ENCODE data around the gene VPS13C. TPM values are rescaled to one million over a fixed set of nuclear protein-coding genes. Genes with fewer than 3 reads are reported as not detected.

VPS13C gene
- total RNA-seq, 2 experiments from 2014 or later, result 69.7 to 73.2 TPM

DNA sequence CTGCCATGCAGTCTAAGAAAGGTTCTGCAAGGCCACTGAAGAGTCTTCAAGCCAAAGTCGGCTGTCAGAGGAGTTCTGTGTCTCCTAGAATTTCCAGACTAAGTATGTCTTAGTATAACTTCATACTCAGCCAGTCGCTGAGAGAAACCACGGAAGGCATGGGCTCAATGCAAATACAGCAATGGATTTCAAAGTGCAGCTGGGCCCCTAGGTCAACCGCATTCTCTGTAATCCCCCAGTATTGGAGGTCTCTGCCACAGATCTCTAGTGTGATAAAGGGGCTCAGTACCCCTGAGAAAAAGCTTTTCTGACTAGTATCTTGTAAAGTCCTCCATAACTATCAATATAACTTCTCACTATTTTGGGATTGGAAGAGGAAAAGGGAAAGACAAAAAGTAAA, 208.3 kb downstream of the VPS13C start:
- ATAC-seq (ENCODE audit: poor library complexity) (no peak), DNase-seq (no peak)
- Mint-ChIP-seq H3K36me3 (ENCODE audit: low read depth) (peaks cover 42% of the 10 kb centered on the region), H3K27me3 (no peaks in the 10 kb centered on the region), H3K27ac (no peak overlapping the region), H3K4me3 (no peak overlapping the region), H3K4me1 (ENCODE audit: low read depth) (no peaks in the 10 kb centered on the region), H3K9me3 (no peaks in the 10 kb centered on the region)
- Histone ChIP-seq H3K9me3 (ENCODE audit: control insufficient read depth in 1 of 2, insufficient read depth in 1 of 2, low read length in 2 of 2) (no peaks in the 10 kb centered on the region), H3K4me3 (ENCODE audit: low read length) (no peak overlapping the region), H3K4me1 (ENCODE audit: insufficient read depth, low read length) (no peaks in the 10 kb centered on the region), H3K36me3 (ENCODE audit: insufficient read depth, low read length) (peaks cover 11% of the 10 kb centered on the region), H3K27ac (ENCODE audit: low read depth in 1 of 2, low read length in 2 of 2) (no peak overlapping the region), H3K27me3 (ENCODE audit: control insufficient read depth in 1 of 2, insufficient read depth in 2 of 2, low read length in 2 of 2) (no peaks in the 10 kb centered on the region)
- POLR2A ChIA-PET, result no interaction called here
- CTCF ChIA-PET, result interaction anchor here (1.4 kb wide), 1 partner anchor 18 kb away, joined by 6 read pairs; no protein-coding TSS in a partner anchor
- TF ChIP-seq, protein P1, sequence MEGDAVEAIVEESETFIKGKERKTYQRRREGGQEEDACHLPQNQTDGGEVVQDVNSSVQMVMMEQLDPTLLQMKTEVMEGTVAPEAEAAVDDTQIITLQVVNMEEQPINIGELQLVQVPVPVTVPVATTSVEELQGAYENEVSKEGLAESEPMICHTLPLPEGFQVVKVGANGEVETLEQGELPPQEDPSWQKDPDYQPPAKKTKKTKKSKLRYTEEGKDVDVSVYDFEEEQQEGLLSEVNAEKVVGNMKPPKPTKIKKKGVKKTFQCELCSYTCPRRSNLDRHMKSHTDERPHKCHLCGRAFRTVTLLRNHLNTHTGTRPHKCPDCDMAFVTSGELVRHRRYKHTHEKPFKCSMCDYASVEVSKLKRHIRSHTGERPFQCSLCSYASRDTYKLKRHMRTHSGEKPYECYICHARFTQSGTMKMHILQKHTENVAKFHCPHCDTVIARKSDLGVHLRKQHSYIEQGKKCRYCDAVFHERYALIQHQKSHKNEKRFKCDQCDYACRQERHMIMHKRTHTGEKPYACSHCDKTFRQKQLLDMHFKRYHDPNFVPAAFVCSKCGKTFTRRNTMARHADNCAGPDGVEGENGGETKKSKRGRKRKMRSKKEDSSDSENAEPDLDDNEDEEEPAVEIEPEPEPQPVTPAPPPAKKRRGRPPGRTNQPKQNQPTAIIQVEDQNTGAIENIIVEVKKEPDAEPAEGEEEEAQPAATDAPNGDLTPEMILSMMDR (IDR thresholded peaks at IDR 0.05), result no peak
- intact Hi-C loops (cut with DNase I, micrococcal nuclease), result no loop called here

DNA sequence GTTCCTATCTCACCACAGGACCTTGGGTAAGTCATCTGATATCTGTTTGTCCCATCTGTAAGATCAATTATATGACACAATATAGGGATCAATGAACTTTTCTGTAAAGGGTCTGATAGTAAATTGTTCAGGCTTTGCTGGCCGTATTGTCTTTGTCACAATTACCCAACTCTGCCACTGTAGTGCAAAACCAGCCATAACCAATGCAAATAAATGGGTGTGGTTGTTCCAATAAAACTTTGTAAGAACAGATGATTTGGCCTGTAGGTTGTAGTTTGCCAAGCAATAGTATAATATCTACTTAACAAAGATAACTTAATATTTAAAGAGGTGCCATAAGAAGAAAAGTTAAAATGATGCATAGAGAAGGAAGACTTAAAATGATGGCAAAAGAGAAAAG, 210.8 kb downstream of the VPS13C start:
- Mint-ChIP-seq H3K4me3 (no peak overlapping the region), H3K4me1 (ENCODE audit: low read depth) (no peaks in the 10 kb centered on the region), H3K27ac (no peak overlapping the region), H3K9me3 (no peaks in the 10 kb centered on the region), H3K36me3 (ENCODE audit: low read depth) (peaks cover 26% of the 10 kb centered on the region), H3K27me3 (no peaks in the 10 kb centered on the region)
- Histone ChIP-seq H3K36me3 (ENCODE audit: insufficient read depth, low read length) (peaks cover 10% of the 10 kb centered on the region), H3K27ac (ENCODE audit: low read depth in 1 of 2, low read length in 2 of 2) (no peak overlapping the region), H3K4me3 (ENCODE audit: low read length) (no peak overlapping the region), H3K9me3 (ENCODE audit: control insufficient read depth in 1 of 2, insufficient read depth in 1 of 2, low read length in 2 of 2) (no peaks in the 10 kb centered on the region), H3K4me1 (ENCODE audit: insufficient read depth, low read length) (no peaks in the 10 kb centered on the region), H3K27me3 (ENCODE audit: control insufficient read depth in 1 of 2, insufficient read depth in 2 of 2, low read length in 2 of 2) (no peaks in the 10 kb centered on the region)
- DNase-seq, result no peak
- CTCF ChIA-PET, result interaction anchor here (1.4 kb wide), 1 partner anchor 14 kb away, joined by 3 read pairs; no protein-coding TSS in a partner anchor
- ATAC-seq (ENCODE audit: poor library complexity), result no peak
- POLR2A ChIA-PET, result no interaction called here
- TF ChIP-seq, protein P1 (IDR thresholded peaks at IDR 0.05), result no peak
- intact Hi-C loops (cut with DNase I, micrococcal nuclease), result loop anchor here in 1 of 2 experiments (10.0 kb wide), 1 partner anchor 55 kb away; no protein-coding TSS in a partner anchor

DNA sequence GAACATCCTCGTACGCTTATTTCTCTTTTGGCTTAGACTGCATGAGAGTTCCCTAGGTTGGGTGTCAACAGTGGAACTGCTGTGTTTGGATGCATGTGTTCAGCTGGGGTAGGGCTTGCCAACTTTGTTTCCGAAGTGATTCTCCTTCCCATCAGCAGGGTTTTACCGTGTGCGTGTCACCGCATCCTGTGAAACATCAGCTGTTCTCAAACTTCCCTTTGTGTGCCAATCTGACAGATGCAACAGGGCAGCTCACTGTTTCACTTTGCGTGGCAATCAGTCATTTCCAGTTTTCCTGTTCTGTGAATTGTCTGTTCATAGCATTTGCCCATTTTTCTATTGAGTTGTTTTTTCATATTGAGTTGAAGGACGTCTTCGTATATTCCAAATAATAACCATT, 218.8 kb downstream of the VPS13C start:
- intact Hi-C loops (cut with DNase I, micrococcal nuclease), result loop anchor here in 1 of 2 experiments (10.0 kb wide), 1 partner anchor 63 kb away; no protein-coding TSS in a partner anchor
- no peaks in the 10 kb centered on the region for H3K36me3 Mint-ChIP-seq (ENCODE audit: low read depth)
- POLR2A ChIA-PET, result no interaction called here

More for the DNA sequence above, 218.8 kb downstream of the VPS13C start:
- no peak overlapping the region for H3K27ac Mint-ChIP-seq
- TF ChIP-seq, protein P1 (IDR thresholded peaks at IDR 0.05), result no peak
- H3K4me1 ChIP-seq (ENCODE audit: insufficient read depth, low read length), result peaks cover 3% of the 10 kb centered on the region
- no peak for ATAC-seq (ENCODE audit: poor library complexity)
- H3K27me3 ChIP-seq (ENCODE audit: control insufficient read depth in 1 of 2, insufficient read depth in 2 of 2, low read length in 2 of 2), result peaks cover 0 to 22% of the 10 kb centered on the region in 2 experiments
- H3K27ac ChIP-seq (ENCODE audit: low read depth in 1 of 2, low read length in 2 of 2), result no peak overlapping the region
- H3K4me1 Mint-ChIP-seq (ENCODE audit: low read depth), result no peaks in the 10 kb centered on the region
- CTCF ChIA-PET, result no interaction called here
- peaks cover 50% of the 10 kb centered on the region for H3K27me3 Mint-ChIP-seq
- no peak overlapping the region for H3K4me3 Mint-ChIP-seq
- H3K36me3 ChIP-seq (ENCODE audit: insufficient read depth, low read length), result no peaks in the 10 kb centered on the region
- DNase-seq, result peak in 2 of 14 experiments; percentile 34 to 40
- H3K9me3 ChIP-seq (ENCODE audit: control insufficient read depth in 1 of 2, insufficient read depth in 1 of 2, low read length in 2 of 2), result no peaks in the 10 kb centered on the region
- H3K9me3 Mint-ChIP-seq, result no peaks in the 10 kb centered on the region
- H3K4me3 ChIP-seq (ENCODE audit: low read length), result no peak overlapping the region

Measured in CD4-positive, alpha-beta T cell (primary cell).